ENCODE measurements around the gene ATXN7L2.
"Not testable (repeated sequence)": the region's sequence is repeated elsewhere in the genome, so short reads cannot be mapped to it uniquely, and the experiment has no call there.

Gene ATXN7L2, protein sequence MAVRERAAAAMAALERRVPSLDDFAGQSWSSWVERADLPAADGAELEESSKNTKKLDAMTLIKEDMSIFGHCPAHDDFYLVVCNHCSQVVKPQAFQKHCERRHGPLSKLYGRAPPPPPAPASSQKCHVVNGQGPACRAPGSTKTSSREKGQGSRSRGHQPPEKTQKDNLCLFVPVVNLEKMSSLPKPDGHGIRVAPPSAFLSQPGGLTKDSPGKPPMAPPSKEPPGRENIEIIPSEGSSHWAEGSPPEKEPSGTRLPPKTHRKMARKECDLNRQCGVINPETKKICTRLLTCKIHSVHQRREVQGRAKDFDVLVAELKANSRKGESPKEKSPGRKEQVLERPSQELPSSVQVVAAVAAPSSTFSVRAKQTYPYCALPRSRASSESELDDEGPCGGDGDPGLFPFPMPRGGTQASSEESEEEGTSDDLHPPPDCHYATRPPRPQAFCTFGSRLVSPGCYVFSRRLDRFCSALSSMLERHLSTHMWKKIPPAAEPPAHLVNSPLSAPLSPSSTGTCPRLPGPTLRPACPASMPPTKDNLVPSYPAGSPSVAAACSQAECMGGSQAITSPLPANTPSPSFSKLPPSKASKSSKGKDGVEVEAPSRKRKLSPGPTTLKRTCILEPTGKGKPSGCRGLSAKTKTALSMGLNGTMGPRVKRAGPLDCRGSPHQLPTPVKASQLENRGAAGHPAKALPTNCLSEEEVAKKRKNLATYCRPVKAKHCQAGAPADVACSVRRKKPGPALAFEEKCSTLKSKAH

DNA sequence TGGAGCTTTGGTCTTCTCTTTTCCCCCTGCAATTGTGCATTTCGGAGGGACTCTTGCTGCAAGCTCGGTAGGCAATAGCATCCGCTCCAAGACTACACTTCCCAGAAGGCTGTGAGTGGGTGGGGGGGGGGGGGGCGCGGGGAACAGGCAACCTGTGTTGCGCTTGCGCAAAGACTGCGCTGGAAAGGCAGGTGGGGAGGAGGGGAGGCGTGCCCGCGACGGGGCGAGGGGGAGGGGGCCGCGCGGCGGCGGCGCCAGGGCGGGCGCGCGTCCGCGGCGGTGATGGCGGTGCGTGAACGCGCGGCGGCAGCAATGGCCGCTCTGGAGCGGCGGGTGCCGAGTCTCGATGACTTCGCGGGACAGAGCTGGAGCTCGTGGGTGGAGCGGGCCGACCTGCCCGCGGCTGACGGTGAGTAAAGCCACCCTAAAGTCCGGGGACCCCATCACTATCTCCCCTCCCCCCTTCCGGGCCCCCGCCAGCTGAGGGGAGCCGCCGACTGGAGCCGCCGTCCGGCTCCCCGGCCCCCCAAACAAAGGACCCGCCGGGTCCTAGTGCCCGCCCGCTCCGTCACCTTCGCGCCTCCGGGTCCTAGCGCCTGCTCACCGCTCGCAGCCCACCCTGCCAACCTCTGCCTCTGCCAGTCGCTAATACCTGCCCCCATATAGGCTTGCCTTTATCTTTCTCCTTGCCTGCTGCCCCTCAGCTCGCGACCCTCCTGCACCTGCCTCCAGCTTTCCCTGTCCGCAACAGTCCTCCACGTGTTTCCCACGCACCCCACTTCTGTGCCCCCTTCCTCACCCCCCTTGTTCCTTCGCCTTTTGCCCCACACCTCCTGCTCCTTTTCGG lies at the start of gene ATXN7L2:
Gene ATXN7L2 (plus strand): TSS at position 234 of the 847 bp plus-strand sequence. CDS start 49 bp downstream, at position 283.
- peak; percentile 87 for DNase-seq (ENCODE audit: low read depth)

DNA sequence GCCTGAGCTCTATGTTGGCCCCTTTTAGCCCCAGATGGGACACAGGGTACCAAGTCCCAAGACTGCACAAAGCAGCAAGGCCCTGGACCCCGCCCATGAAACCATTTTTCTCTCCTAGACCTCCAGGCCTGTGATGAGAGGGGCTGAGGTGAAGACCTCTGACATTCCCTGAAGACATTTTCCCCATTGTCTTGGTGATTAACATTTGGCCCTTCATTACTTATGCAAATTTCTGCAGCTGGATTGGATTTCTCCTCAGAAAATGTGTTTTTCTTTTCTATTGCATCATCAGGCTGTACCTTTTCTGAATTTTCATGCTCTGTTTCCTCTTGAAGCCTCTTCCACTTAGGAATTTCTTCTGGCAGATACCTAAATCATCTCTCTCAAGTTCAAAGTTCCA lies 49.2 kb upstream of the ATXN7L2 start:
- no peak for DNase-seq (ENCODE audit: low read depth)

DNA sequence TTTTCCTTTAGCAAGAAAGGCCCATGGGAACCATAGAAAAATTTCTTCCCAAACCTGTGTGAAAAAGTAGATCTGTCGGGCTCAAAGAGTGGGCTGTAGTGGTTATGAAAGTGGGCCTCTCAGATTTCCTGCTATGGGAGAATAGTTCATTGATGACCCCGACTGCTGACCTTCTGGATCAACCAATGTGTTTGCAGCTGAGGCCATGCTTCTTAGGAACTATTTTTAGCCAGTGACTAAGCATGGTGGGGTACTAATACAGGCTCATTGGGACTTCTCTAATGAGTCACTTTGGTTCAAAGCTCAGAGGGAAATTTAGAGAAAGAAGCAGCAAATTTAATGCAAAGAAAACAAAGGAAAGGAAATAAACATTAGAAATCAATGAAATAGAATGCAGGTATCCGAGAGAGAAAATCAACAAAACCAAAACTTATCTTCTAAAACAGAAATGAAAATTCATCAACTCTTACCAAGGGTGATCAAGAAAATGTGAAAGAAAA lies 44.9 kb upstream of the ATXN7L2 start:
- no peak for DNase-seq (ENCODE audit: low read depth)

DNA sequence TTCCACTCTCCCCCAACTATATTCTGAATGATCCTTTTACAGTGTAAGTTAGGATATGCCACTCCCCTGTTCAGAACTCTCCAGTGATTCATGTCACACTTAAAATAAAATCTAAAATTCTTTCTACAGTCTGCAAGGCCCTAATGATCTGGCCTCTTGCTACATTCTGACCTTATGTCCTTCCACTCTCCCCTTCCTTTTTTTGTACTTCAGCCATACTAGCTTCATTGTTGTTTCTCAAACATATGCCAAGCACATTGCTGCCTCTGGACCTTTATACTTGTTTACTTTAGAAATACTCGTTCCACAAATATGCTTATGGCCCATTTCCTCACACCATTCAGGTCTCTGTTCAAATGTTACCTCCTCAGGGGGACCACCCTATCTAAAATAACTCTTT lies 42.6 kb upstream of the ATXN7L2 start:
- DNase-seq (ENCODE audit: low read depth) = no peak

DNA sequence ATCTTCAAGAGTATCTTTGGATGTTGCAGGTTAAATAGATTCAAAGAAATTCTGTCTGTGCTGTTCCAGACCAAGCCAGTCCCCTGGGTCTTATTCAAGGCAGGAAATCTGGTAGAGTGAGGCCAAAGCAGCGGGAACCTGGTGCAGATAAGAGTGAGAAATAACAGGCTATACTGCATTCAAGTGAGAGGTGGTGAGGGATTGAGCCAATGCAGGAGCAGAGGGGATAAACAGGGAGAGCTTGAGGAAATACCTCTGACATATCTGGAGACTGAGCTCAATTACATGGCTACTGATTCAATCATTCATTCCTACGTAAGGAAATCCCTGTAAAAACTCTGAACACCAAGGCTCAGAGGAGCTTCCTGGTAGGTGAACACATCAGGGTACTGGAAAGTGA lies 40.2 kb upstream of the ATXN7L2 start:
- DNase-seq (ENCODE audit: low read depth) = no peak

DNA sequence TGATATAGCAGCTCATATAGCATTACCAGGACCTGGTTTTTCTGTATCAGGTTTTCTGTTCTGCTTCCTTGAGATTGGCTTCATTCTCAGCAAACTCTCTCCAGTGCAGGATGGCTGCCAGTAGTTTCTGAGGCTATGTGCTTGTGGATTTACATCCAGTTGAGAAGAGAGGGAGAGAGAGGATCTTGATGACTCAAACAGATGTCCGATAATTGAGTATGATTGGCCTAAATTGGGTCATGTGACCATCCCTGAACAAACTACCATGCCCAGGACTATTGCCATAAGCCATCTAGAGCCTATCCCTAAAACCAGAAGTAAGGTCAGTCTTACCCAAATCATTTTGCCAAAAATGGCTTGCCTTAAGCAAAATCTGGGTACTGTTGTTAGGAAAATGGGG lies 39.4 kb upstream of the ATXN7L2 start:
- DNase-seq (ENCODE audit: low read depth) = no peak

DNA sequence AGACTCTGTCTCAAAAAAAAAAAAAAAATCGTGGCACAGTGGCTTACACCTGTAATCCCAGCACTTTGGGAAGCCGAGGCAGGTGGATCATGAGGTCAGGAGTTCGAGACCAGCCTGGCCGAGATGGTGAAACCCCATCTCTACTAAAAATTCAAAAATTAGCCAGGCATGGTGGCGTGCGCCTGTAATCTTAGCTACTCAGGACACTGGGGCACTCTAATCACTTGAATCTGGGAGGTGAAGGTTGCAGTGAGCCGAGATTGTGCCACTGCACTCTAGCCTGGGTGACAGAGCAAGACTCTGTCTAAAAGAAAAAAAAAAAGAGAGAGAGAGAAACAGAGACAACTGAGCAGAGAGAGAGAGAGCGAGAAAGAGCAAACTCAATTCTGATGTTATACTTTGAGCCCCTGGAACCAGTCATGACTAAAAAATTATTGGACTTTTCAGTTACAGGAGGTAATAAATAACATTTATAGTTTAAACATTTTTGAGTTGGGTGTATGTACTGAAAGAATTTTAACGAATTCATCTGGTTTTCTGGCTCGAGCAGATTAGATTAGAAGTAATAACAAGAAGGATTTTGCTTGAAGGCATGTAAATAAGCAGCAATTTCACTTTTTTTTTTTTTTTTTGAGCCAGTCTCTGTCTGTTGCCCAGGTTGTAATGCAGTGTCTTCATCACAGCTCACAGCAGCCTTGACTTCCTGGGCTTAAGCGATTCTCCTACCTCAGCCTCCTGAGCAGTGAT lies 37.6 kb upstream of the ATXN7L2 start:
- not testable (repeated sequence) for DNase-seq (ENCODE audit: low read depth)

DNA sequence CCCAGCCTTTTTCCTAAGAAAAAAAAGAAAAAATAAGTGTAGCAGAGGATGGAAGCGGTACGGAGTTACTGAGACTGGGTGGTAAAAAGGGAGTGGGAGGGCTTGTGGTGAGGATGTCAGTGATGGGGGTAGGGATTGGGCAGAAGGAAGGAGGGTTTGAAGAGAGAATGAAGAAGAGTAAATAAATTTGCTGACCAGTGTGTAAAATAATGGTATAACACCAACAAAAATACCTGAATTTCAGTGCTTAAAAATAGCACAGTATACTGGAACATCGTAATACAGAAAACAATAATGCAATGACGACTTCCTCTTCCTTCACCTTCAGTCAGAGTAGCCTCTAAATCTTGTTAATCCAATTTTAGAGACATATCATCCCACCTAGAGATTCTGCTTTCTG lies 36.2 kb upstream of the ATXN7L2 start:
- DNase-seq (ENCODE audit: low read depth) = no peak

DNA sequence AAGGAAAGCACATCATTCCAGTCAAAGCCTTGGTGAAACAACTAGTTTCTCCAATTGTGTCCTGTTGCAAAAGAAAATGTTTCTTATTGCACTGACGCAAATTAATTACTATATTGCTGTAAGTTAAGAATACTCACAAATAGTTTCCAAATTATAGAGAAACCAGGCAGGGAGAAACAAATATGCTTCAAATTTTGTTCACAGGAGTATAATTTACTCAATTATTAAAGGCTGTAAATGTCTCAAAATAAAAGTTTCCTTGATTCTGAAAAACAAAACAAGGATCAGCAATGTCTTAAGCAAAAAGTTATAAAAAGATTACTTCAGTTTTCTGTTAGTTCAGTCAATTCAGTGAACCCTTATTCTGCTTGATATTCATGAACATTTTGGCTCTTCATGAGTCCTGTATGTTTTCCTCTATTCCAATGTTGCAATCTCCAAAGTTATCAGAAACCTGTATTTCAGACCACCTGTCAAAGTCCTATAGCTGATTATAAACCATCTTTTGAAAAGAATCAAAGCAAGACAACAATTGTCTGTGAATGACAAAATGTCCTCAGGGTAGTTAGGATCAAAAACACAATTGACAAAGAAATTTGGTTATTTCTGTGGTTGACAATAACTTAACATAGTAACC lies 29.1 kb upstream of the ATXN7L2 start:
- no peak for DNase-seq (ENCODE audit: low read depth)

DNA sequence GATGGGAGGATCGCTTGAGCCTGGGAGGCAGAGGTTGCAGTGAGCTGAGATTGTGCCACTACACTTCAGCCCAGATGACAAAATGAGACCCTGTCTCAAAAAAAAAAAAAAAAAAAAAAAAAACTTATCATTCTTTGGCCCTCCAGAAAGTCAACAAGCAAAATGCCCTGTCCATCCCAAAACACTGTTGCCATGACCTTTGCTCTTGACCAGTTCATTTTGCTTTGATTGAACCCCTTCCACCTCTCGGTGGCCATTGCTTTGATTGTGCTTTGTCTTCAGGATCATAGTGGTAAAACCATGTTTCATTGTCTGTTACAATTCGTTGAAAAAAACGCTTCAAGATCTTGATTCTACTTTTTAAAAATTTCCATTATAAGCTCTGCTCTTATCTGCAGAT lies 25.9 kb upstream of the ATXN7L2 start:
- no peak for DNase-seq (ENCODE audit: low read depth)

DNA sequence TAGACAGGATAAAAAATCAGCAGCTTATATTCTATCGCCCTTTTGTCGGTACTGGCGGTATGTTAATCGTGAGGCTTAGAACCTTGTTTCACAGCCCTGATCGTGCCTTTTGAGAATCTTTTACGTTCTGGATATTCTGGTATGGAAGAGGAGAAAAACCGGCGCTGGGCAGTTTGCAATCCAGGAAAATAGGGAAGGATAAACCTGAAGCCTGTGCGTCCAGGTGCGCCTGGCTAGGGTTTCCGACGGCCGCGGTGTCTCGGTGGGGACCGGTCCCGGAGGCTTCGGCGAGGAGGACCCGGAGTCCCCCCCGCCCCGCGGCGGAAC lies 17.6 kb upstream of the ATXN7L2 start:
- DNase-seq (ENCODE audit: low read depth) = no peak

DNA sequence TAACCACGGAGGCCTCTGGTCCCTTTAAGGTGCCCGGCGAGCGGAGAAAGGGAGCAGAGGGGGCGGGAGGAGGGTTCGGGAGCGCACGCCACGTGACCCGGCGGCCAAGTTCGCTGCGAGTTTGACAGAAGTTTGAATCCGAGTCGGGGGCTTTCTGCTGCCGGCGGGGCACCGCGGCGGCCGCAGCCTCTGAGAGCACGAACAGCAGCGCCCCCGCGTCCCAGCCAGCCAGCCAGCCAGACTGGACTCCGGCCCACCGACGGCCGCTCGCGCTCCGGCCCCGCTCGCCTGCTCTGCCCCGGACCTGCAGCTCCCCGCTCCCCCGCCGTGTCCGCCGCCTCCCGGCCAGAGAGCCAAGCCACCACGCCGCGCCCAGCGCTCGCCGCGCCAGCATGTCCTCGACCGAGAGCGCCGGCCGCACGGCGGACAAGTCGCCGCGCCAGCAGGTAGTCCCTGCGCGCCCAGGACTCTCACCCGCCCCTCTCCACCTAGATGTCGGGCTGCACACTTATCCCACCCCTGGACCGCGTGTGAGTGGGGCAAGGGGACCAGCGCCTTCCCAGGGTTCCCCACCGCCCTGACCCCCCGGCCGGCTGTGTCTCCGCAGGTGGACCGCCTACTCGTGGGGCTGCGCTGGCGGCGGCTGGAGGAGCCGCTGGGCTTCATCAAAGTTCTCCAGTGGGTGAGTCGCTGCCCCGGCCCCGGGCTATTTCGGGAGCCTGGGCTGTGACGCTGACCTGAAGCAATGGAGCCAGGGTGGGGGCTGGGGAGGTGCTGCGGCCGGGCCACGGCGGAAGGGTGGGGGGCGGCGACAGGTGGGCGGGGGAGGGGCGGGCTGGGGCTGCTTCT lies 17.0 kb upstream of the ATXN7L2 start, which contains the start of gene SYPL2:
Gene SYPL2 (plus strand): TSS at position 95 of the 849 bp plus-strand sequence. CDS start 298 bp downstream, at position 393.
- DNase-seq (ENCODE audit: low read depth) = no peak

DNA sequence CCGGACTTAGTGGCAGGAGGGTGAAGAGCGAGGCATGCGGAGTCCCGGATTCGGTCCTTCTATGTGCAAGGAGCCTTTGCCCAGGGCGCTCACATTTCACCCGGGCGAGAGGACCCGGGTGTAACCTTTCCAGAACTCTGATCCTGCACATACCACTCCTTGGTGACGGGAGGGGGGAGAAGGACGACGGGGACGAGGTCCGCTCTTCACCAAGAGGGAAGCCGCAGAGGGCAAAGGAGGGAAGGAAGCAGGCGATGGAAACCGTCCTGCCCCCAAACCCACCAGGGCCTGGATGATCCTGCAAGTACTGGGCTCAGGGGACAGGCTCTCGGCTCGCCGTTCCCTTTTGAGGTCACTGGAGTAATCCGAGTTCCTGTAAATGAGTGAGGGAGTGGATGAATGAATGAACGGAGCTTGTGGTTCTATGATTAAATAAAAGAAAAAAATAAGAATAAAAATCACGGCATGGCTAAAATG lies 16.4 kb upstream of the ATXN7L2 start:
- DNase-seq (ENCODE audit: low read depth) = no peak

DNA sequence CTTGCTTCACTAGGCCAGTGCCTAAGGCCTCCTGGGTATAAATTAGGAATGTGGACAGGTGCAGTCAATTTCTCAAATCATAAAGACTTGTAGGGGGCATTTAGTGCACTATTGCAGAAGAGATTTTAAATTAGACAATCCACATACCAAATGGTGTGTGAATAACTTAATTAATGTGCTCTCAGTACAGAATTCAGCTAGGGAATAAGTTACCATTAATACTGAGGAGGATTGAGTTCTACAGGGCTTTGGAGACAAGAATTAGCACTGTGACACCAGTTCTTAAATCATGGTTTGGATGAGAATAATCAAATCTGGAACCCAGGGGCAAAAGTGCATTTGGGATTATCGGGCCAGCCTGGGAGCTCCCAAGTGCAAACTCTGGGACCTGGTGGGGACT lies 15.6 kb upstream of the ATXN7L2 start:
- no peak for DNase-seq (ENCODE audit: low read depth)

DNA sequence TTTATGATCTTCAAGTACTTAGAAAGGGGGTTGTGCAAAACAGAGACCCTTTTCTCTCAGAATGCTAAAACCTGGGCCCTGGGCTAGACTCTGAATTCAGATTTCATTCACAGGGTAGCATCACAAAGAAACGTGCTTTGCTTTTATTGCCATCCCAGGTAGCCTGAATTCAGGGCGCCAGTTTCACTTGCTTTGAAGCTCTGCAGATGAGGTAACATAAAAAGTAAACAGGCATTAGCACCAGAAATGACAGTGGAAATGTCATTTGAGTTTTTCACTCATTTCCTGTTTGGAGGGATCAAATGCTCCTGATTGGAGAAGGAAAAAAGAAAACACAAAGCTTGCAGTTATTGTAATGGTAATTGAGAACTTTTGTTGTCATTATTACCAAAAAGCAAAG lies 14.8 kb upstream of the ATXN7L2 start:
- no peak for DNase-seq (ENCODE audit: low read depth)

DNA sequence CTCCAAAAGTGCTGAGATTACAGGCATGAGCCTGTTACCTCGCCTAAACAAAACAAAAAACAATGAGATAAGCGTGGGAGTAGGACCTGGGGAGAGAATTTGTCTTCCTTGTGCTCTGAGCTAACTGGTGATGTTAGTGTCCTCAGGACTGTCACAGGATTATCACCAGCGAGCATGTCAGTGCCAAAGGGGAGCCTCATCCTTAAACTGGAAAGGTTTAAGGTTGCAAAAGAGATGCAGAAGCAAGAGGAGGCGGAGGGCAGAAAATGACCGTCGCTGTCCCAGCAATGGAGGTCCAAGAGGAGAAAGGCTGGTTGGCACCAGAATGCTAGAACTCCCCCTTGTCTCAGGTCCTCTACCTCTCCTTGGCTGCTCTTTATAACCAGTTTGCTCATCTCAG lies 13.5 kb upstream of the ATXN7L2 start:
- DNase-seq (ENCODE audit: low read depth) = no peak

DNA sequence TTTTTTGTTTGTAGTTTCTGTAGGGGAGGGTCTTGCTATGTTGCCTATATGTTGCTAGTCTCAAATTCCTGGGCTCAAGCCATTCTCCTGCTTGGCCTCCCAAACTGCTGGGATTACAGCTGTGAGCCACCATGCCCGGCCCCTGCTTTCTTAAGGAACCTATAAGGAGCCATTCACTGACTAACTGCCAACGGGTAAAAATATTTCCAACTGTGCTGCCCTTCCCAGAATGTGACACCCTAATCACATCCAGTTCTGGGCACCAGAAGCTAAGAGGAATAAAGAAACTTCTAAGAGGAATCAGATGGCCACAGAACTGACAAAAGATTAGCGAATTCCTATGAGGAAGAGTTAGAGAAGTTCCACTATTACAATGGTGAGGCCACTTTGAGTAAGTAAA lies 10.9 kb upstream of the ATXN7L2 start:
- DNase-seq (ENCODE audit: low read depth) = no peak

DNA sequence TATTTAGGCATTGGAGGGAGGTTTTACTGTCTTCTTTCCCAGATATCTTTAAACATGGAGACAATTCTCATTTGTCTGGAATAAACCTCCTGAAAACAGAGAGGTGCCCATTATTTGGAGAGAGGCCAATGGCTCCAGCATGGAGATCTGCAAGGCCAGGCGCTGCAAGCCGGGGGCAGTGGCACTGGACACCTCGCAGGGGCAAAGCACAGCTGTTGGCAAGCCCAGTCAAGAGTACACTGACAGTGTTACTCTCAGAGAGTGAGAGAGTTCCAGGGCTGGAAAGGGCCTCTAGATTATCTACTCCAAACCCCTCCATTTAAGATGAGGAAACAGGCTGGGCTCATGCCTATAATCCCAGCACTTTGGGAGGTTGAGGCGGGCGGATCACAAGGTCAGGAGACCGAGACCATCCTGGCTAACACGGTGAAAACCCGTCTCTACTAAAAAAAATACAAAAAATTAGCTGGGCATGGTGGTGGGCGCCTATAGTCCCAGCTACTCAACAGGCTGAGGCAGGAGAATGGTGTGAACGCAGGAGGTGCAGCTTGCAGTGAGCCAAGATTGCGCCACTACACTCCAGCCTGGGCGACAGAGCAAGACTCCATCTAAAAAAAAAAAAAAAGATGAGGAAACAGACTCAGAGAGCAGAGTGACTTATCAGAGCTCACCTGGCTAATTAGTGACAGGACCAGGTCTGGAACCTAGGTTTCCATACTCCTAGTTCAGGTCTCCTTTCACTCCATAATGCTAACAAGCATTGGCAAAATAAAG lies 10.2 kb upstream of the ATXN7L2 start:
- not testable (repeated sequence) for DNase-seq (ENCODE audit: low read depth)

DNA sequence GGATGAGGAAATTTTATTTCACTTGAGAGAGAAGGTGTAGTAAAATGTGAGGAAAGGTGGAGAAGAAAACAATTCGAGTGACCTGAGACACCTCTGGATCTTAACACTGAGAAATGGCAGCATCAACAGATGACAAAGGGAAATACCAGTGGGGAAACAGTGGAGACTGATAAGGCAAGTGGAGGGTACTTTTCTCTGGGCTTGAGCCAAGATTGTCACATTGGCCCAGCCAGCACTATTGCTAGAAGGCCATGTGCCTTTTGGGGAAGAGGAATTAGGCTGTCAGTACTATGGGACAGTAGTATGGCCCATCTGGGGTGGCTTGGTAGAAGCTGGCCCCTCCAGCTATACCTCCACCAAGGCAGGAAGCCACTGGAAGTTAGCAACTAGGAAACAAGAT lies 9.0 kb upstream of the ATXN7L2 start:
- DNase-seq (ENCODE audit: low read depth) = no peak

Measured in activated gamma-delta T cell treated with anti-CD3 and anti-CD28 coated beads, Interleukin-2, amount 50 U/mL, for 16 hours (primary cell).